Peyer's patch (tissue), 4 donors: ENCODE measurements around the gene RANBP3.

Experiments used
- POLR2A ChIP-seq, 2 donors: fragments of 450-650 bp; IDR thresholded peaks; one replicate each; pipeline ENCODE4 v1.5.1; 2017; ENCODE audit warnings: antibody characterized with exemption in 2 of 2, mild to moderate bottlenecking in 2 of 2, moderate library complexity in 2 of 2
- TF ChIP-seq, protein P1 (sequence below), 6 experiments: fragments of 450-650 bp in 4 of 6; fragments of 200-600 bp in 2 of 6; sonication (generic) in 1 of 6; IDR thresholded peaks; one replicate each; pipeline ENCODE4 v1.5.1; 2017 to 2019; ENCODE audit warnings: antibody characterized with exemption in 6 of 6, mild to moderate bottlenecking in 3 of 6, moderate library complexity in 1 of 6

DNA sequence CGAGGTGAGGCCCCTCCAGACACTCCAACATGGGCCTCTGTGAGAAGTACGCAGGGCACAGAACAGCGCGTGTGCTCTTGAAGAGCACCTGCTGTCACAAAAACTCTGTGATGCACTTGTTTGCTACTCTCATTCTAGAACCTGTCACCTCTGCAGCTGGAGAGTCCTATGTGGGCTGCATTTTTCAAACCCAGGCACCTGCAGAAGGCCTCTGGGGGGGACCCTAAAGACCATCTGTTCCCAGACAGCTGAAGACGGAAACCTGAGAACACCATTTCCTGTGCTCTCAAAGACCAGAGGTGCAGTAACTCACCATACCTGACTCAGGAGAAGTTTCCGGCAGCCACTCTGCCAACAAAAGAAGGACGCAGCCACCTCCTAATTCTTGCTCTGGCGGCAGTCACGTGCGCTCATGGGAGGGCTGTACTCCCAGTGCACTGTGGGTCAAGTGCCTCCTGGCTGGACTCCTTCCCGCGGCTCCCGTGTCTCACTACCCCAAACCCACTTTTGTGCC, 28.1 kb downstream of the RANBP3 start:
- TF ChIP-seq, protein P1, sequence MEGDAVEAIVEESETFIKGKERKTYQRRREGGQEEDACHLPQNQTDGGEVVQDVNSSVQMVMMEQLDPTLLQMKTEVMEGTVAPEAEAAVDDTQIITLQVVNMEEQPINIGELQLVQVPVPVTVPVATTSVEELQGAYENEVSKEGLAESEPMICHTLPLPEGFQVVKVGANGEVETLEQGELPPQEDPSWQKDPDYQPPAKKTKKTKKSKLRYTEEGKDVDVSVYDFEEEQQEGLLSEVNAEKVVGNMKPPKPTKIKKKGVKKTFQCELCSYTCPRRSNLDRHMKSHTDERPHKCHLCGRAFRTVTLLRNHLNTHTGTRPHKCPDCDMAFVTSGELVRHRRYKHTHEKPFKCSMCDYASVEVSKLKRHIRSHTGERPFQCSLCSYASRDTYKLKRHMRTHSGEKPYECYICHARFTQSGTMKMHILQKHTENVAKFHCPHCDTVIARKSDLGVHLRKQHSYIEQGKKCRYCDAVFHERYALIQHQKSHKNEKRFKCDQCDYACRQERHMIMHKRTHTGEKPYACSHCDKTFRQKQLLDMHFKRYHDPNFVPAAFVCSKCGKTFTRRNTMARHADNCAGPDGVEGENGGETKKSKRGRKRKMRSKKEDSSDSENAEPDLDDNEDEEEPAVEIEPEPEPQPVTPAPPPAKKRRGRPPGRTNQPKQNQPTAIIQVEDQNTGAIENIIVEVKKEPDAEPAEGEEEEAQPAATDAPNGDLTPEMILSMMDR (IDR thresholded peaks at IDR 0.05), result no peak
- no peak for TF ChIP-seq POLR2A (IDR thresholded peaks at IDR 0.05)
